Muscle layer of colon (tissue), 2 donors: ENCODE results near the gene RGS14.
"Not testable (repeated sequence)": the region's sequence is repeated elsewhere in the genome, so short reads cannot be mapped to it uniquely, and the experiment has no call there.

Source experiments
- H3K27ac ChIP-seq: one replicate; pipeline ENCODE4 v1.7.0; 2013; ENCODE audit warnings: low read depth, mild to moderate bottlenecking, low read length, moderate library complexity
- H3K27me3 ChIP-seq, 2 donors: one replicate each; pipeline ENCODE4 v1.7.0; 2013; ENCODE audit warnings: low read length in 2 of 2, mild to moderate bottlenecking in 2 of 2; ENCODE audit not compliant: insufficient read depth in 2 of 2, control insufficient read depth in 1 of 2
- H3K36me3 ChIP-seq: one replicate; pipeline ENCODE4 v1.7.0; 2013; ENCODE audit warnings: mild to moderate bottlenecking, low read length; ENCODE audit not compliant: insufficient read depth
- H3K4me1 ChIP-seq: one replicate; pipeline ENCODE4 v1.7.0; 2013; ENCODE audit warnings: mild to moderate bottlenecking, low read length; ENCODE audit not compliant: insufficient read depth
- H3K4me3 ChIP-seq, 2 donors: one replicate each; pipeline ENCODE4 v1.7.0; 2013; ENCODE audit warnings: low read length in 2 of 2, low read depth in 1 of 2, mild to moderate bottlenecking in 1 of 2, moderate library complexity in 1 of 2
- H3K9ac ChIP-seq: one replicate; pipeline ENCODE4 v1.7.0; 2013; ENCODE audit warnings: low read length
- H3K9me3 ChIP-seq: one replicate; pipeline ENCODE4 v1.7.0; 2013; ENCODE audit warnings: mild to moderate bottlenecking, low read length
- donor health status: abdominal sarcoma.
- donor health status: Adenocarcinoma of cecum.

RGS14 gene

GRCh38 chr5:177353093-177353492 lies 4.6 kb upstream of the RGS14 start:
- H3K27ac ChIP-seq, result no peak overlapping the region
- peaks cover 6% of the 10 kb centered on the region for H3K36me3 ChIP-seq
- peaks cover 14% of the 10 kb centered on the region for H3K4me1 ChIP-seq

GRCh38 chr5:177354256-177354655 lies 3.5 kb upstream of the RGS14 start:
- H3K27ac ChIP-seq, result no peak overlapping the region
- H3K27me3 ChIP-seq, result peaks cover 0 to 4% of the 10 kb centered on the region in 2 donors
- no peak overlapping the region for H3K4me3 ChIP-seq
- H3K36me3 ChIP-seq, result peaks cover 6% of the 10 kb centered on the region
- H3K9ac ChIP-seq, result no peak overlapping the region
- H3K4me1 ChIP-seq, result peaks cover 14% of the 10 kb centered on the region
- H3K9me3 ChIP-seq, result no peaks in the 10 kb centered on the region

More at GRCh38 chr5:177353093-177353492, 4.6 kb upstream of the RGS14 start:
- no peak overlapping the region for H3K4me3 ChIP-seq
- H3K9me3 ChIP-seq, result no peaks in the 10 kb centered on the region
- H3K27me3 ChIP-seq, result peaks cover 0 to 4% of the 10 kb centered on the region in 2 donors
- no peak overlapping the region for H3K9ac ChIP-seq

- no peak overlapping the region for H3K9ac ChIP-seq
- no peak overlapping the region for H3K4me3 ChIP-seq
- H3K27me3 ChIP-seq, result peaks cover 0 to 8% of the 10 kb centered on the region in 2 donors
- peaks cover 13% of the 10 kb centered on the region for H3K4me1 ChIP-seq
- no peaks in the 10 kb centered on the region for H3K9me3 ChIP-seq
- H3K27ac ChIP-seq, result no peak overlapping the region
- peaks cover 6% of the 10 kb centered on the region for H3K36me3 ChIP-seq
Observed at GRCh38 chr5:177354711-177355110, 3.0 kb upstream of the RGS14 start.

GRCh38 chr5:177355162-177355867 lies 2.4 kb upstream of the RGS14 start:
- peaks cover 0 to 8% of the 10 kb centered on the region in 2 donors for H3K27me3 ChIP-seq
- no peak overlapping the region for H3K9ac ChIP-seq
- H3K9me3 ChIP-seq, result no peaks in the 10 kb centered on the region
- H3K4me3 ChIP-seq, result no peak overlapping the region
- H3K27ac ChIP-seq, result no peak overlapping the region
- H3K36me3 ChIP-seq, result peaks cover under 1% of the 10 kb centered on the region
- H3K4me1 ChIP-seq, result peaks cover 7% of the 10 kb centered on the region

- Histone ChIP-seq H3K9ac (no peak overlapping the region), H3K9me3 (no peaks in the 10 kb centered on the region), H3K4me1 (peaks cover 2% of the 10 kb centered on the region), H3K4me3 (no peak overlapping the region), H3K36me3 (no peaks in the 10 kb centered on the region), H3K27ac (no peak overlapping the region), H3K27me3 (peaks cover 0 to 8% of the 10 kb centered on the region in 2 donors)
Observed at GRCh38 chr5:177355868-177356168, 1.9 kb upstream of the RGS14 start.

- no peak overlapping the region for H3K9ac ChIP-seq
- H3K4me1 ChIP-seq, result no peaks in the 10 kb centered on the region
- H3K27ac ChIP-seq, result no peak overlapping the region
Observed at GRCh38 chr5:177356746-177357145, 978 bp upstream of the RGS14 start.

GRCh38 chr5:177357146-177357458 lies 622 bp upstream of the RGS14 start:
- Histone ChIP-seq H3K9me3 (no peaks in the 10 kb centered on the region), H3K27ac (no peak overlapping the region), H3K4me1 (no peaks in the 10 kb centered on the region), H3K36me3 (no peaks in the 10 kb centered on the region), H3K27me3 (peaks cover 0 to 8% of the 10 kb centered on the region in 2 donors), H3K4me3 (no peak overlapping the region), H3K9ac (no peak overlapping the region)

More at GRCh38 chr5:177356746-177357145, 978 bp upstream of the RGS14 start:
- H3K36me3 ChIP-seq, result no peaks in the 10 kb centered on the region
- H3K27me3 ChIP-seq, result peaks cover 0 to 8% of the 10 kb centered on the region in 2 donors
- no peaks in the 10 kb centered on the region for H3K9me3 ChIP-seq
- H3K4me3 ChIP-seq, result no peak overlapping the region

- no peak overlapping the region for H3K4me3 ChIP-seq
- no peak overlapping the region for H3K27ac ChIP-seq
- no peaks in the 10 kb centered on the region for H3K36me3 ChIP-seq
- H3K9ac ChIP-seq, result no peak overlapping the region
- H3K27me3 ChIP-seq, result peaks cover 0 to 8% of the 10 kb centered on the region in 2 donors
- no peaks in the 10 kb centered on the region for H3K9me3 ChIP-seq
- peaks cover 2% of the 10 kb centered on the region for H3K4me1 ChIP-seq
Observed at GRCh38 chr5:177358370-177358819, 671 bp downstream of the RGS14 start.

- Histone ChIP-seq H3K9ac (no peak overlapping the region), H3K4me3 (no peak overlapping the region), H3K27me3 (peaks cover 0 to 8% of the 10 kb centered on the region in 2 donors), H3K27ac (no peak overlapping the region), H3K36me3 (no peaks in the 10 kb centered on the region), H3K4me1 (peaks cover 8% of the 10 kb centered on the region), H3K9me3 (no peaks in the 10 kb centered on the region)
Observed at GRCh38 chr5:177359451-177359851, 1.7 kb downstream of the RGS14 start.

- Histone ChIP-seq H3K27ac (no peak overlapping the region), H3K36me3 (no peaks in the 10 kb centered on the region), H3K9ac (no peak overlapping the region), H3K27me3 (peaks cover 0 to 8% of the 10 kb centered on the region in 2 donors), H3K4me1 (peaks cover 8% of the 10 kb centered on the region), H3K9me3 (no peaks in the 10 kb centered on the region), H3K4me3 (no peak overlapping the region)
Observed at GRCh38 chr5:177359860-177360259, 2.1 kb downstream of the RGS14 start.

GRCh38 chr5:177360740-177361139 lies 3.0 kb downstream of the RGS14 start:
- not testable (repeated sequence) for H3K36me3 ChIP-seq, H3K4me3 ChIP-seq, H3K27me3 ChIP-seq, H3K27ac ChIP-seq, H3K9me3 ChIP-seq, H3K9ac ChIP-seq
- peaks cover 11% of the 10 kb centered on the region for H3K4me1 ChIP-seq
